NCI-H226 (cell line): Measurements from ENCODE around the gene ZFP92.
"Not testable (repeated sequence)": the region's sequence is repeated elsewhere in the genome, so short reads cannot be mapped to it uniquely, and the experiment has no call there.

Experiments used
- DNase-seq: peaks from one replicate; pipeline ENCODE4 v3.0.0-alpha.2; 2015

The ZFP92 gene, protein sequence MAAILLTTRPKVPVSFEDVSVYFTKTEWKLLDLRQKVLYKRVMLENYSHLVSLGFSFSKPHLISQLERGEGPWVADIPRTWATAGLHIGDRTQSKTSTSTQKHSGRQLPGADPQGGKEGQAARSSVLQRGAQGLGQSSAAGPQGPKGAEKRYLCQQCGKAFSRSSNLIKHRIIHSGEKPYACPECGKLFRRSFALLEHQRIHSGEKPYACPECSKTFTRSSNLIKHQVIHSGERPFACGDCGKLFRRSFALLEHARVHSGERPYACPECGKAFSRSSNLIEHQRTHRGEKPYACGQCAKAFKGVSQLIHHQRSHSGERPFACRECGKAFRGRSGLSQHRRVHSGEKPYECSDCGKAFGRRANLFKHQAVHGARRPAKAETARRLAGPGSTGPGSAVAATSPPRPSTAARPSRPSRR

DNA sequence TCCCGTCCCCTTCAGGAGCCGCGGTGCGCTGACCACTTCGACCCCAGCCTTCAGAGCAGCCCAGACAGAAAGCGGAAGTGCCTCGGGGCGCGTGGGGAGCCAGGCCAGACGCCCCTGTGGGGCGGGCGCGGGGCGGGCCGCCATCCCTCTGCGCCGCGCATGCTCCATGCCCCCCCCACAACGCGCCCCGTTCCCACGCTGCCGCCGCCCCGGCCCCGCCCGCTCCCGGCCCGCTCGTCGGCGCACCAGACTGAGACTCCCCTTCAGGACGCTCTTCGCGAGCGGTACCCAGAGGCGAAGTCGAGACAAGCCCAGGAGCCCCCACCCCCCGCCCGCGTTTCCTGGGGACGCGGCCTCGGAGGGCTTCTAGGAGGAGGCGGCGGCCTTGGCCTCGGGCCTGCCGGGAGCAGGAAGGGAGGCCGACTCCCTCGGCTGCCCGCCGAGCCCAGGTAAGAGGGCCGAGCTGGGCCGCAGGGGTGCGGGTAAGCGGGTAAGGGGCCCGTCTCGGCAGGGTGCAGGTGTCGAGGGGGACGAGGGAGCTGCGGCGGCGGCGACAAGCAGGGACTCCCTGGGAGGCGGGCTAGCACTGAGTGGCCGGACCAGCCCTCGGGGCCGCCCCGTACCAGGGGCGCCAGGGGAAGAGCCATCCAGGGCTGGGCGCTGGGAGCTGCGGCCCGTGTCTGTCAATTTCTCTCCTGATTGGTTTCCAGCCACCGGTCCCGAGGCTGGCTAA lies at the start of gene ZFP92:
Gene ZFP92 (plus strand): TSS at position 218 of the 733 bp plus-strand sequence. CDS start 6,851 bp downstream, outside the sequence.
- peak; percentile 13 for DNase-seq

DNA sequence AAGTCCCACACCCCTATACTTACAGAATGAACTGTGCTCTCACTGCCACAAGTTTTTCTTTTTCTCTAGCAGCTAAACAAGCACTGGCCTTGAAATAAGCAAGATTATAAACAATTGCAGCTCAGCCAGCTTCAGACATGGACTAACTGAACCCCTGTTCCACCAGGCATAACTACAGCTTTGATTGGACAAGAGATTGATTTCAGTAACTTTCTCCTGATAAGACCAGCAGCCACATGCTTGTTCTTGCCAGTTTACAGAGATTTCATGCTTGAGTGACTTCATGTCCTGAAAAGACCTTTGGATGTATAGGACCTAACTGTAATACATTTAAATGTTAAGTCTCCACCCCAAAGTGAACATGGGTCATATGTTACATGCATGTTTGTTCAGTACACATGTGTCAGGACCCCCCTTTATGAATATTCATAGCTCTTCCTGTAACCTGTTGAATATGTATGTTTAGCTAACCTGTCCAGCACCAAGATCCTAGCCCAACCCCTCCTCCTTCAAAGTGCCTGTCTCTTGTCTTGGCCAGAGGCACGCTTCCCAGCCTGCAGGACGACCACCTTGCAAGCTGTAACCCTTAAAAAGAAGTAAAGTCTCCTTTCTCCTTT lies 49.4 kb upstream of the ZFP92 start:
- DNase-seq, result no peak

DNA sequence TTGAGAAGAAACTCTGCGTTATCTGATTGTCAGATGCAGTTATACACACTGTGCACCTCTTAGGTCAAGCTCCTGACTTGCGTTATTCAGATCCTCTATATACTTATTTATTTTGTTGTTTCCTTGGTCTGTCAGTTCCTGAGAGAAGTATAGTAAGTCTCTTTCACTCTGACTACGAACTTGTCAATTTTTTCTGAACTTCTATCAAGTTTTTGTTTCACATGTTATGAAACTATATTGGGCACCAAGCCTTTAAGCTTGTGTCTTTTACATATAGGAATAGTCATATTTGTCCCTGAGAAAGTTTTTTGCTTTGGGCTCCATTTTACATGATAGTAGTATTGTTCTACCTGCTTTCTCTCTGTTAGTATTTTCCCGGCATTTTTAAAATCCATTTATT lies 45.6 kb upstream of the ZFP92 start:
- DNase-seq, result no peak

DNA sequence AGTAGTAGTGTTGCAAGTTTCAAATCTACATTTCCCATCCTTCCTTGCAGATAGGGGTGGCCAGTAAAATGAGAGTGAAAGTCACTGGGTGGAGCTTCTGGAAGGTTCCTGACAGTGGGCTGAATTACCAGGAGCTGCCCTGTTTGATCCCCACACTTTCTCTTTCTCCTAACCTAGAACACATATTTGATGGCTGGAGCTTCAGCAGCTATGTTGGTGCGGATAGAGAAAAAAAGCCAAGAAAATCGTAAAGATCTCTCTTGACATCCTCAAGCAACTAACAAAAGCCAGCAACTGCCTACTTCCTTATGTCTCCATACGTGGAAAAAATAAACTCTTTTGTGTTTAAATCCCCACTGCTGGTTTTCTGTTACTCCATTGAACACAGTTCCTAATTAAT lies 45.2 kb upstream of the ZFP92 start:
- DNase-seq, result no peak

DNA sequence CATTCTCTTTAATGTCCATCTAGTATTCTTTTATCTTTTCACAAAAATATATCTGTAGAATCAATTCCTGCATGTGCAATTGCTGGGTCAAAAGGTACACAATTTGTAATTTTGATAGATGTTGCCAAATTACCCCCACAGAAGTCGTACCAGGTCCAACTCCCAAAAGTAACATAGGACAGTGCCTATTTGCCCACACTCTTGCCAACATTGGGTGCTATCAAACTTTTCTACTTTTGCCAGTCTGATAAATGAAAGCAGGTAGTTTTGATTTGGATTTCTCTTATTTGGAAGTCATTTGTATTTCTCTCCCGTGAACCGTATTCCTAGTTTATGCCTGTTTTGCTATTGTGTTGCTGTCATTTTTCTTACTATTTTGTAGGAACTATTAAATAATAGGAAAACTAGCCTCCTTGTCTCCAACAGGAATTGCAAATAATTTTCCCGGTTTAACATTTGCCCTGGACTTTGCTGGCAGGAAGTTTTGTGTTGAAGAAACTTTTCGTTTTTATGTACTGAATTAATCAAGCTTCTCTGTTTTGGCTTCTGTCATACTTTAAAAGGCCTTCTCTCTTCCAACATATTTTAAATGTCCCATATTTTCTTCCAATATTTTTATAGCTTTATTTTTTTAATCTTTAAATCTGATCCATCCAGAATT lies 44.3 kb upstream of the ZFP92 start:
- no peak for DNase-seq

DNA sequence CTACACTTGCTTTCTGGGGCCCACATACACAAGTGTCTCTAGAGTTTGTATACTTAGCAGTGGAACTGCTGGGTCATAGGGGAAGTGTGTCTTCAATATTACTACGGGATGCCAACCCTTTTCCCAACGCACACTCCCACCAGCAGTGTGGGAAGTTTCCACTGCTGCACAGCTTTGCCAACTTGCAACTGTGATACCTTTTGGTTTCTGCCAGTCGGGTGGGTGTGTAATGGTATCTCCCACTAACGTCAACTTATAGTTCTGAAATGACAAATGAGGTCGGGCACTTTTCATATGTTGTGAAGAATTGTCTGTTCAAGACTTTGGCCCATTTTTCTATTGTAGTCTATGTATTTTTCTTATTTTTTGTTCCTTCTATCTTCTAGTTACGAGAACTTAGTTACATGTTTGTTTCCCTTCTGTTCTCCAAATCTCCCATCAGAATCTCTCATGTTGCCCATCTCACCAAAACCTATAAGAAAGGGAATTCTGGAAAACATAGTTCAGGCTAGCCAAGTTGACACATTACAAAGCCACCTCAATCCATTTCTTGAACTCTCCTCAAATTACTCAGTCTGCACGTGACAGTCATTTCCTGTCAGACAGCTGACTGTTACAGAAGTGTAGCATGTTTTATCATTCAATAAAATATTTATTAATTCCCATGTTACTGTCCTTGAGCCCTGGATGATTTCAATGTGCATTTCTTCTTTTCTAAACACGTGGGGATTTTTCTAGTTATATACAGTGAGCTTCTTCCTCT lies 40.8 kb upstream of the ZFP92 start:
- DNase-seq, result no peak

DNA sequence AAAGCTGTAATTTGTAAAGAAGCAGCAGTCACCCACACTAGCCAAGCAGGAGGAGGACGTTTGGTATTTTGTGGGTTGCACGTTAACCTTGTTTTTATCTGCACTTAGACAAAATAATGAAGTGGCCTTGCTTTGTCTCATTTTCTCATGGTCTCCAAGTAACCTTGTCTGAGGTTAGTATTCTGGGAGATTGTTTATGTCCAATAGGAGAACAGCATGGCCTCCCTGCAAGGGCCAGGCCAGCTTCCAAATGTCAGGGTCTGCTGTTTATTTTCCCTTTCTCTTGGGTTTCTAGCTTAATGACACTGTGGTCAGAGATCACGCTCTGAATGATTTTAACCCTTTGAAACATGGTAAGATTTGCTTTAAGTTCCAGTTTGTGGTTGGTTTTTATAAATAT lies 40.0 kb upstream of the ZFP92 start:
- DNase-seq, result no peak

DNA sequence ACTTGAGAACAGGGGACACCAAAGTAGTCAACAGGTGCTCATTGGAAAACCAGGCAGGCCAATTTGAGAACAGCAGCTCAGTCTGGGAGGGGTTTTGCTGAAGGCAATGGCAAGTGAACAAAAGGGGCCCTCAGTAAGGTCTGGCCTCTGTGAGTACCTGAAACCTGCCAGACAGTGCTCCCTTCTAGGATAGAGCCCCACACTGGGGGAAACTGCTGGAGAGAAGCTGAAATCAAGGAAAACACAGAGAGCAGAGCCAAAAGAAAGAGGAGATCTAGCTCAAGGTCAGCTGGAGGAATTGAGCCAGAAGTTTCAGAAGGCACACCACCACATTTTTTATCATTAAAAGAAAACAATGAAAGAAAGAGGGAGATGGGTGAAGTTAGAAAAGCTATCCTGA lies 38.3 kb upstream of the ZFP92 start:
- no peak for DNase-seq

DNA sequence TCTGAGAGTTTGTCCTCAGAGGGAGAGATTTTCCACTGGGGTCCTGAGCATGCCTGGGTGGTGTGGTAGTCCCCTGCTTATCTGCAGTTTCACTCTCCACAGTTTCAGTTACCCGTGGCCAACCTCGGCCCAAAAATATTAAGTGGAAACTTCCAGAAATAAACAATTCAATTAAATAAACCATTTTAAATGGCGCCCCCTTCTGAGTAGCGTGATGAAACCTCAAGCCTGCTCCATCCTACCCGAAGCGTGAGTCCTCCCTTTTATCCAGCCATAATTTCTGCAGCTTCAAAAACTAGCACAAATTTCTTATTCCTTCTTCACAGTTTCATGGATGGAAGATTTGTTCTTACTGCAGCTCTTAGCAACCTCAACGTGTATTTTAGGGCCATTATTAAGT lies 36.8 kb upstream of the ZFP92 start:
- DNase-seq, result no peak

DNA sequence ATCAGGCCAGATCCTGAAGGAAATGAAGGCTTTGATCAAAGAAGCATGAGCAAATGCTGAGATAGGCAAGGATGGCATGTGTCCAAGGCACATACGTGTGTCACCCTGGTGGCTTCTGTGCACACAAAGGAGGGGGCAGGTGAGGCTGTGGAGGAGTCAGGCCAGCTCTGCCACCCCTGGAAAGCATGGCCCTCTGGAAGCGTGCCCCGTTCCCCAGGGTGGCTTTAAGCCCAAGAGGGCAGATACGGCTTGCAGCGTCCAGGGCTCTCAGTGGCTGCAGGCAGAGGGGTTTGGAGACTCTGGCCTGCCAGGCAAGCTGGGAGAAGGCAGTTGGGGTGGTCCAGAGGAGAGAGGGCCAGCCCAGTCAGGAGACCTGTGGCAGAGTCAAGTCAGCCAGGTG lies 35.7 kb upstream of the ZFP92 start:
- no peak for DNase-seq

DNA sequence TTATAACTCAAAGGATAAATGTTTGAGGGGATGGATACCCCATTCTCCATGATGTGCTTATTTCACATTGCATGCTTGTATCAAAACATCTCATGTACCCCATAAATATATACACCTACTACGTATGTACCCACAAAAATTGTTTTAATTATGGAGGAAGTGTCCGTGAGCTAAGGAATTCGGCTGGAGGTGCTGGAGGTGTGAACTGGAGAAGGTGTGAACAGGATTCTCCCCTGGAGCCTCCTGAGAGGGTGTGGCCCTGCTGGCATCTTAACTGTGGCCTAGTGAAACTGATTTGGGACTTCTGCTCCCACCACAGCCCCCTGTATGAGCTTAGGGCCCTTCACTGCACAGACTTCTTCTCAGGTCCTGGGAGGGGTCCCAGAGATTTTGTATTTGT lies 33.5 kb upstream of the ZFP92 start:
- no peak for DNase-seq

DNA sequence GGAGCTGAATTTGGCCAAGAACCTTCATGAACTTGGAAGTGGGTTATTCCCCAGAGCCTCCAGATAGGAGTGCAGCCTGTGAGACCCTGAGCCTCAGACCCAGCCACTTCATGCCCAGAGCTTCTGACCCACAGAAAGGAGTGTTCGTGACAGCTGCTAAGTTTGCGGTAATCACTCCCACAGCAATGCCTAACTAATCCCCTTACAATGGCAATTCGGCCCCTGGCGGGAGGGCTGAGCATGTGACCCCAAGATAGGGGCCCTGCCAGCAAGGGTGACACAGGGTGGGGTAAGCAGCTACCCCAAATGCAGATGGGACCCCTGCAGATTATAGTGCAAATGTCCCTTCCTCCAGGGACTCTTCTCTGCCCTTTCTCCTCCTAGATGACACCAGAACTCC lies 32.7 kb upstream of the ZFP92 start:
- DNase-seq, result no peak

DNA sequence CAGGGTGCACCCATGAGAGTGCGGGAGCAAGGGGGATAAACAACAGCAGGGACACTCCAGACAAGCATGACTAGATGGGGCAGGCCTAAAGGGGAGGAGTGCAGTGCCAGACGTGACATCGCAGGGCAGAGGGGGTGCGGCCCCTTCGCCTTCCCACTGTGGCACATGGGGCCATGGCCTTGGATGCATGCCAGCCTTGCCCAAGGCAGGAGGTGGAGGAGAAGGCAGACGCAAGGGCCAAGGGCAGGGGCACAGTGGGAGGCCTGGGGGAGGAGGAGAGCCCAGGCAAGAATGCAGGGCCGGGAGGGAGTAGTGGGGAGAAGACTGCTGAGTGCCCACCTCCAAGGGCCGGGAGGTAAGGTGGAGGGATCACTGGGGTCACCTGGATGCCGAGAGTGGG lies 31.8 kb upstream of the ZFP92 start:
- DNase-seq, result no peak

DNA sequence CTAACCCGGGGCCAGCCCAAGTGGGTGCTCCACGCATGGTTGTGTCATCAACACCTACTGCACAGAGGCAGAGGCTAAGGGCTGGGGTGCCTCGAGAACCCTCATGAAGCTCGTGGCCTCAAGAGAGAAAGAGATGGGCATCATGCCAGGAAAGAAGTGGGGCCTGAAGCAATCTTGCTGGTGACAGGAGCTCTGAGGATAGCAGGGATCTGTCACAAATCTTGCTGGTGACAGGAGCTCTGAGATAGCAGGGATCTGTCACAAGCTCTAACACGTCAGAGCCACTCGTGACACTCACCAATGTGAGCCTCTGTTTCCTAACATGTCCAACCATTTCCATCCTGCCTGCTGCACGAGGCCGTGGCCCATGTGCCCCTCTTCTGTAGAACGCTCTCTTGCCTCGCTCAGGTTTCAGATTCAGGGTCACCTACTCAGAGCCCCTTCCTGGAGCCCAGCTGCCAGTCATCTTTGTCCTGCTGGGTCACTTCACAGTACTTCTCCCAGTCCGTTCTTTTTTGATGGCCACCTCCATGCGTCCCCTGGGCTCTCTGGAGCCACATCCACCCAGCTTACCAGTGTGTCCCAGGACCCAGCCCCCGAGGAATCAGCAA lies 31.2 kb upstream of the ZFP92 start:
- no peak for DNase-seq

DNA sequence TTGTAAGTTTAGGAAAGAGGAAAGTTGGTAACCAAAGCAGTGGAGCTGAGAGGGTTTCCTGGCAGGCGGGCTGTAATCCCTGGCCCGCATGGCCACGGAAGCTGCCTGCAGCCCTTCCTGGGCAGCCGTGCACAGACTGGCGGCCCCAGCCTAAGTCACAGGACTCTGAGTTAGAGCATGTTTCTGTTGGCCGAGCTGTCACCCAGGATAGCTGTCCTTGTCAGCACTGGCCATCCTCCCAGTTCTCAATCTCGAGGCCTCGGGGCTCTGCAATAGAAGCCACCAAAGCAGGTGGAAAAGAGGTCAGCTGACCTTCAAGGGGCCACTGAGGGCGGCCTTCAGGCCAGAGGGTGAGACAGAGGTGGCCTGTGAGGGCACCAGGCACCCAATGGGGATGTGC lies 30.6 kb upstream of the ZFP92 start:
- DNase-seq, result no peak

DNA sequence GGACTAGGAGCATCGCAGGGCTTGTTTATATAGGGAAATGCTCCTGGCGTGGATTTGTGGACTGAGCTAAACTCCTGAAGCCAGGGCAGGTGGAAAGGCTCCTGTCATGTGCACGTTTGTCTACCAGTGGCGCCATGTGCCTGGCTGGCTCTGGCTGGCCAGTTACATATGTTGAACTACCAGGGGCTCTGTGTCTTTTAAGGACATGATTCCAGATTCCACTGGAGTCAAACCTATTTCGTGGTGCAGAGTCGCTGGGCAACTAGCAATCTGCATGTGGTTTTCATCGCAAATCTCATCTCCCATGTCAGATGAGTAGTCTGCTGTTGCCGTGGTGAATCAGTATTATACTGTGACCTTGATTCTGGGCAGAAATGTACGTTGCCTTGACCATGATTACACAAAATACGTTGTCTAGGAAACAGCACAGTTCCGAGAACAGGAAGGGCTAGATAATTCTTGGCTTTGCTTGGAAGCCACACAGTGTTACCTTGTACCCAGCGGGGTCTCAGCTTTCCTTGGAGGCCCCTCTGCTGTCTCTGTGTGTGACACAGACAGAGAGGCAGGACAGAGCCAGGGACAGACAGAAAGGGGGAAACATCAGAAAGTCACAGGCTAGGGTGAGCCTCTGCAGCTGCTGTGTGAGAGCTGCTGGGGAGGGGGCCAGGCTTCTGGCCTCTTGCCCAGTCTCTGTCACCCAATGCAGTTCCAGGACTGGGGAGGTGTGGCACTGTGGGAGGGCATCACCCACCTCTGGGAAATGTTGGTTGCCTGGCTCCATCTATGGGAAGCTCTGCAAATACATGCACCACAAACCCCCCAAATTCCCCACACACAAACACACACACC lies 29.4 kb upstream of the ZFP92 start:
- peak; percentile 2 for DNase-seq

DNA sequence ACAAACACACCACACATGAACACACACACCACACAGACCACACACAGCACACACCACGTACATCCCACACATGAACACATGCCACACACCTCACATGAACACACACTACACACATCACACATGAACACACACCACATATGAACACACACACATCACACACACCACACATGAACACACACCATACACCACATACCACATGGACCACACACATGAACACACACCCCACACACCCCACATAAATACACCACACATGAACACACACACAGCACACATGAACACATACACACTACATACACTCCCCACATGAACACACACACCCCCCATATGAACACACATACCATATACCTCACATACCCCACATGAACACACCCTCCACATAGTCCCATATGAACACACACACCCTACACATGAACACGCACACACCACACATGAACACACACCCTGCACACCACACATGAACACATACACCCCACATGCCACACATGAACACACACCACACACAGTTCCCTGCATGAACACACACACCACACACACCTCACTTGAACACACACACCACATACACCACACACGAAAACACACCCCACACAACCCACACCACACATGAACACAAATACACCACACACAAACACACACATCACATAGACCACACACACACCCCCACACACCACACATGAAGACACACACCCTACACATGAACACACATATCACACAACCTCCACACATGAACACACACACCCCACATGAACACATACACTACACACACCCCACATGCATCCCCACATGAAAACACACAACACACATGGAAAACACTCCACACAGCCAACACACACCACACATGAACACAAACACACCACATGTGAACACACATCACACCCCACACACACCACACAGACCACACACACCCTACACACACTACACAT lies 28.4 kb upstream of the ZFP92 start:
- no peak for DNase-seq

DNA sequence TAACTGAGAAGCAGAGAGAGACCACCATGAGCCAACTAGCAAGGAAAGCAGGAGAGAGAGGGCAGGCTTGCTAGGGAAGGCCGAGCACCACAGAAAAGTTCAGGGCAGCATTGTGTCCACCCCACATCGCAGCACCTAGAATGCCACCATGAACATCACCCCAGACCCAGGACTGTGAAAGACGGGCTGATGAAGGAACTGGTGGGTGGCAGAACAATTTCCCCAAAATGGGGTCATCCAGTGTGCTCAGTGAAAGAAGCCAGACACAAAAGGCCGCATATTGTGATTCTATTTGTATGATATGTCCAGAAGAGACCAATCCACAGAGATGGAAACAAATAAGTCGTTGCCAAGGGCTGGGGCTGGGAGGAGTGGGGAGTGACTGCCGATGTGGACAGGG lies 26.9 kb upstream of the ZFP92 start:
- no peak for DNase-seq

DNA sequence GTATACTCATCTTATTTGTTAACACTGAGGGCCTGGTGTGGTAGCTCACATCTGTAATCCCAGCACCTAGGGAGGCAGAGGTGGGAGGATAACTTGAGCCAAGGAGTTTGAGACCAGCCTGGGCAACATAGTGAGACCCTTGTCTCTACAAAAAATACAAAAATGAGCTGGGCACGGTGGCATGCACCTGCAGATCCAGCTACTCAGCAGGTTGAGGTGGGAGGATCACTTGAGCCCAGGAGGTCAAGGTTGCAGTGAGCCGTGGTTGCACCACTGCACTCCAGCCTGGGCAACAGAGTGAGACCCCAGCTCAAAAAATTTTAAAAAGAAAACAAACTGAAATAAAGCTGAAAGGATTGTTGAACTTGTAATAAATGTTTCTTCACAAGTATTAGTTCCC lies 26.3 kb upstream of the ZFP92 start:
- DNase-seq, result not testable (repeated sequence)

DNA sequence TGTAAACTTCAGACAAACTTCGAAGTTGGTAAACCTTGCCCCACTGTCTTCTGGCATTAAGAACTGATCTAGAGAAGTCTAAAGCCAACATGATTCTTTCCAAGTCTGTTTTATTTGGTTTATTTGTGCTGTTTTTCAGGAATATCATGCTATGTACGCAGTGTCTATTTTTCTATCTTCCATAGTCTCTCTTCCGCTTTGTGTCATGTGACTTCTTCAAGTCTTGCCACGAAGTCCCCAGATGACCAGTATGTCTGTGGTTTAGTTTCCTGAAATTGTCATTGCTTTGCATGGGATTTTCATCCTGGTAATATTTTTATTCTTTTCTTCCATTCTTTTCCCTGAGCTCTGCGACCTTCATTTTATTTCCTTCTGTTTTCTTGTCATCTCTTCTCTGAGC lies 25.2 kb upstream of the ZFP92 start:
- no peak for DNase-seq
